GM19463 (cell line): ENCODE measurements around the gene TELO2.

Source experiments
- ATAC-seq: cut with Tn5 transposase; IDR thresholded peaks from one replicate; pipeline ENCODE4 v1.9.1; 2021; ENCODE audit warnings: mild to moderate bottlenecking, moderate library complexity; ENCODE audit not compliant: unreplicated experiment

Gene TELO2

DNA sequence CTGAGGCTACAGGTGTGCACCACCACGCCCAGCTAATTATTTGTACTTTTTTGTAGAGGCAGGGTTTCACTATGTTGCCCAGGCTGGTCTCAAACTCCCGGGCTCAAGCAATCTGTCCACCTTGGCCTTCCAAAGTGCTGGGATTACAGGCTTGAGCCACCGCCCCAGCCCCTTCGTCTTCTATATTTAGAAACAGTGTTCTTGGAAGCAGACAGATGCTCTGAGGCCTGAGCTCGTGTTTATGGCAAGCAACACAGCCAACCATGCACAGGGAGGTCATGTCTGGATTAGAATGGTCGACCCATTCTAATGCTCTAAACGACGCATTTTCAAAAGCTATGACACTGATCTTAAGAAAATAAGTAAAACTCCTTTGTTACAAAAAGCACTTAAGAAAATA lies 56.9 kb downstream of the TELO2 start:
- no peak for ATAC-seq

GRCh38 chr16:1550696-1551095 lies 57.5 kb downstream of the TELO2 start:
- no peak for ATAC-seq

- no peak for ATAC-seq
Observed at GRCh38 chr16:1551166-1551565, 58.0 kb downstream of the TELO2 start.

GRCh38 chr16:1552129-1552528 lies 59.0 kb downstream of the TELO2 start:
- ATAC-seq: no peak

DNA sequence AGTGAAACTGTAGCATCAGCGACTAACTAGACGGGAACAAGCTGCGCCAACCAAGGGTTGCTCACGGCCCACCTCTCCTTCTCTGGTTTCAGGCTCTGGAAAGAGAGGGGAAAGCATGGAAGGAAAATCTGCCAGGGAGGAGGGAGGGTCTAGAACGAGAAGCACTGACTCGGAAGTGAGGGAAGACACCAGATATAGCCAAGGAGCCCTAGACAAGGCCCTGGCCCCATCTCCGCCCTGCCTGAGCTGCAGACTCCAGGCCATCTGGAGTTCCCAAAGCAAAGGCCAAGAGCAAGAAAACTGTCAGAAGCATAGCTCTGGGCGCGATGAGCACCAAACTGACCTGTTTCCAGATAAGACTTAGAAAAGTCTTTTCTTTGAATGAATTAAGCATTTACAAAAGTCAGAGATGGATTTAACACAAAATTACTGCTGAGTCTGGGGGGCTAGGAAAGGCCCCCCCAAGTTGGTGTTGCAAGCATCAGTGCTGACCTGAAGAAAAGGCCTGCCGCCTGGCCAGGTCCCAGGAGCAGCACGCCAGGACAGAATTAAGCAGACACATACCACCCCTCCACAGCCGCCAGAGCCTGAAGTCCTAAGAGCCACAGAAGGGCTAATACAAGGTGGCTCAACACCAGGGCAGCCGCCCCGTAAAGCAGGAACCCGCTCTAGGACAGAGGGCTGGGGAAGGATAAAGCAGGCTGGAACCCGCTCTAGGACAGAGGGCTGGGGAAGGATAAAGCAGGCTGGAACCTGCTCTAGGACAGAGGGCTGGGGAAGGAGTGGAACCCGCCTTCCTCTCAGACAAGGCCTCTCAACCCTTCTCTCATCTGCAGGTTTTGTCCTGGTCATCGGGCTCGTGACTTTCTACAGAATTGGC lies 61.0 kb downstream of the TELO2 start:
- ATAC-seq: no peak

DNA sequence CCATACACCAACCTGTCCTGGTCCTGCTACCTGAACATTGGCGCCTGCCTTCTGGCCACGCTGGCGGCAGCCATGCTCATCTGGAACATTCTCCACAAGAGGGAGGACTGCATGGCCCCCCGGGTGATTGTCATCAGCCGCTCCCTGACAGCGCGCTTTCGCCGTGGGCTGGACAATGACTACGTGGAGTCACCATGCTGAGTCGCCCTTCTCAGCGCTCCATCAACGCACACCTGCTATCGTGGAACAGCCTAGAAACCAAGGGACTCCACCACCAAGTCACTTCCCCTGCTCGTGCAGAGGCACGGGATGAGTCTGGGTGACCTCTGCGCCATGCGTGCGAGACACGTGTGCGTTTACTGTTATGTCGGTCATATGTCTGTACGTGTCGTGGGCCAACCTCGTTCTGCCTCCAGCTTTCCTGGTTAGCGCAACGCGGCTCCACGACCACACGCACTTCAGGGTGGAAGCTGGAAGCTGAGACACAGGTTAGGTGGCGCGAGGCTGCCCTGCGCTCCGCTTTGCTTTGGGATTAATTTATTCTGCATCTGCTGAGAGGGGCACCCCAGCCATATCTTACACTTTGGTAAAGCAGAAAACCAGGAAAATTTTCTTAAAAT lies 61.8 kb downstream of the TELO2 start:
- ATAC-seq: no peak

DNA sequence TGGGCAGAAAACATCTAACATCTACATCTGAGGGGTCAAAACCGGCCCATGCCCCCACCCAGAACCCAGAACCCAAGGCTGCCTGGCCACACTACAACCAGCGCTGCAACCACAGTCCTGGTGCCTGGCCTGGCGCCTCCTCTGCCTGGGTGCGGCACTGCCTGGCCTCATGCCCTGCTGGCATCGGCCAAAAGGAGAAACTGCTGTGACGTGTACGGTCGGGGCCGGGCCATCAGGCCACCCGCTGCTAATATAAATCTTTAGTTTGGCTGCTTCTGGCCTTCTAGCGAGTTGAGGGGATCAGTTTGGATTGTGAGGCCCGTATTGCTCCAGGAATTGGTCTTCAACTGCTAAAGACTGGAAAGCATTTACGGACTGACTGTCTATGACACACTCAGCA lies 63.1 kb downstream of the TELO2 start:
- ATAC-seq: no peak

GRCh38 chr16:1557074-1557473 lies 63.9 kb downstream of the TELO2 start:
- ATAC-seq: no peak

DNA sequence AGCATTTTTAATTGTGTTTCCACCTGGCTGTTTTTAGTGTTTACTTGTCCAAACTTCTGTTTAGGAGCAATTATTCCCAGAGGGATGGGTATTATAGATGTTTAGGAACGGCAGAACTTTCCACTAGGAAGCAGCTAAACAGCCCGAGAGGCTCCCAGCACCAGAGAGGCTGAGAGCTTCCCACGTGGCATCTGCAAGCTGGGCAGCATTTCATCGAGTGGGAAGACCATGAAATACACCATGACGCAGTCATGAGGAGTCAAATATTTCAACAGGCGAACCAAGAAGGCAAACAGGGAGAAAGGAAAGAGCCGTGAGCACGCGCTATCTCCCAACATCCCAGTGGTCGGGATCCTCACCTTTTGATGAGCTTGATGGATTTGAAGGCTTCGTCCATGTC lies 64.4 kb downstream of the TELO2 start:
- no peak for ATAC-seq

- ATAC-seq: no peak
Observed at GRCh38 chr16:1559446-1559975, 66.4 kb downstream of the TELO2 start.
